Keratinocyte (primary cell): ENCODE data around the gene STX16. TPM values are rescaled to one million over a fixed set of nuclear protein-coding genes. Genes with fewer than 3 reads are reported as not detected.
A peak's percentile ranks its signal among the peaks of the same experiment; 100 is the strongest.

ENCODE experiments used
- DNase-seq: peaks from one replicate; pipeline ENCODE4 v3.0.0-alpha.2; 2011; ENCODE audit warnings: low read depth, missing footprints, low spot score
- FAIRE-seq: peaks from 2 replicates; lab custom pipeline; 2011; peaks lifted over from hg19 to GRCh38; lab: Jason Lieb, UNC
- H2AFZ ChIP-seq: 2 replicates; pipeline ENCODE4 v1.6.0; 2012; ENCODE audit warnings: low read length, control low read depth, inconsistent platforms; ENCODE audit not compliant: control insufficient read depth
- H3K27ac ChIP-seq: 2 replicates; pipeline ENCODE4 v1.5.1; 2011; ENCODE audit warnings: low read length; ENCODE audit not compliant: control insufficient read depth, insufficient read depth
- H3K27me3 ChIP-seq: 3 replicates; pipeline ENCODE4 v1.6.0; 2011; ENCODE audit warnings: low read length; ENCODE audit not compliant: control insufficient read depth, insufficient read depth; ENCODE audit errors: extremely low read depth
- H3K36me3 ChIP-seq, 2 experiments: 2 replicates in 1 of 2; 3 replicates in 1 of 2; pipeline ENCODE4 v1.5.1; 2011; ENCODE audit warnings: low read length in 2 of 2, mild to moderate bottlenecking in 1 of 2; ENCODE audit not compliant: control insufficient read depth in 2 of 2, insufficient read depth in 2 of 2; ENCODE audit errors: extremely low read depth in 1 of 2
- H3K4me1 ChIP-seq: 3 replicates; pipeline ENCODE4 v1.5.1; 2011; ENCODE audit warnings: low read length; ENCODE audit not compliant: control insufficient read depth, insufficient read depth; ENCODE audit errors: extremely low read depth
- H3K4me2 ChIP-seq: 3 replicates; pipeline ENCODE4 v1.6.0; 2011; ENCODE audit warnings: low read depth, low read length; ENCODE audit not compliant: control insufficient read depth, insufficient read depth; ENCODE audit errors: extremely low read depth
- H3K4me3 ChIP-seq, 3 experiments: fragments of 200-600 bp in 1 of 3; sonication (generic) in 1 of 3; 2 replicates in 2 of 3; 3 replicates in 1 of 3; pipeline ENCODE4 v1.5.1; 2011 to 2016; ENCODE audit warnings: low read length in 3 of 3, mild to moderate bottlenecking in 3 of 3, control low read depth in 2 of 3, inconsistent platforms in 1 of 3, low read depth in 1 of 3, mixed read lengths in 1 of 3, mixed run types in 1 of 3, moderate library complexity in 1 of 3; ENCODE audit not compliant: control insufficient read depth in 2 of 3, insufficient read depth in 2 of 3; ENCODE audit errors: extremely low read depth in 1 of 3
- H3K79me2 ChIP-seq: 2 replicates; pipeline ENCODE4 v1.6.0; 2012; ENCODE audit warnings: low read length; ENCODE audit not compliant: control insufficient read depth, insufficient read depth
- H3K9ac ChIP-seq: 3 replicates; pipeline ENCODE4 v1.6.0; 2011; ENCODE audit warnings: low read length; ENCODE audit not compliant: control insufficient read depth, insufficient read depth; ENCODE audit errors: extremely low read depth
- H3K9me1 ChIP-seq: 3 replicates; pipeline ENCODE4 v1.6.0; 2011; ENCODE audit warnings: low read length; ENCODE audit not compliant: control insufficient read depth, insufficient read depth; ENCODE audit errors: extremely low read depth
- H3K9me3 ChIP-seq: 2 replicates; pipeline ENCODE4 v1.5.1; 2012; ENCODE audit warnings: low read depth, low read length; ENCODE audit not compliant: control insufficient read depth
- H4K20me1 ChIP-seq: 3 replicates; pipeline ENCODE4 v1.6.0; 2011; ENCODE audit warnings: low read length; ENCODE audit not compliant: control insufficient read depth, insufficient read depth; ENCODE audit errors: extremely low read depth
- EZH2 ChIP-seq: IDR thresholded peaks from one replicate; pipeline ENCODE4 v1.6.1; 2012; ENCODE audit warnings: inconsistent platforms, mild to moderate bottlenecking, low read length, moderate library complexity
- dilution Hi-C: fragments of 300-500 bp; cut with MboI; formaldehyde crosslinking; loops from one replicate; pipeline ENCODE4 v1.7.0; 2020; ENCODE audit warnings: low sequenced_read_pairs; ENCODE audit not compliant: extremely low pct_ligation_motif_present
- polyA plus RNA-seq, 5 experiments: library from polyadenylated mRNA; depleted of rRNA in 3 of 5; stranded (reverse) in 3 of 5; stranded (forward) in 1 of 5; unstranded in 1 of 5; fragments of >200 nt; gene quantifications; 1 replicate in 1 of 5; 2 replicates in 3 of 5; 3 replicates in 1 of 5; pipeline versions ENCODE4 v1.2.1 to v1.2.3, GENCODE V29; 2011 to 2012; ENCODE audit warnings: missing spikeins in 2 of 5, low read depth in 1 of 5, low replicate concordance in 1 of 5
- TF ChIP-seq, protein P1 (sequence below), 3 experiments: IDR thresholded peaks in 1 of 3; conservative IDR thresholded peaks in 1 of 3; optimal IDR thresholded peaks in 1 of 3; 2 replicates in 2 of 3; 3 replicates in 1 of 3; pipeline versions ENCODE3 to v1.5.1; 2011; ENCODE audit warnings: low read length in 3 of 3, mild to moderate bottlenecking in 3 of 3, moderate library complexity in 2 of 3, control low read depth in 1 of 3, inconsistent platforms in 1 of 3; ENCODE audit not compliant: insufficient read depth in 2 of 3; ENCODE audit errors: extremely low read depth in 1 of 3

STX16 gene
- polyA plus RNA-seq, 1 donor (not counting 4 experiments of a cell fraction or from before 2014, with no cell fraction given) = 69.7 TPM

DNA sequence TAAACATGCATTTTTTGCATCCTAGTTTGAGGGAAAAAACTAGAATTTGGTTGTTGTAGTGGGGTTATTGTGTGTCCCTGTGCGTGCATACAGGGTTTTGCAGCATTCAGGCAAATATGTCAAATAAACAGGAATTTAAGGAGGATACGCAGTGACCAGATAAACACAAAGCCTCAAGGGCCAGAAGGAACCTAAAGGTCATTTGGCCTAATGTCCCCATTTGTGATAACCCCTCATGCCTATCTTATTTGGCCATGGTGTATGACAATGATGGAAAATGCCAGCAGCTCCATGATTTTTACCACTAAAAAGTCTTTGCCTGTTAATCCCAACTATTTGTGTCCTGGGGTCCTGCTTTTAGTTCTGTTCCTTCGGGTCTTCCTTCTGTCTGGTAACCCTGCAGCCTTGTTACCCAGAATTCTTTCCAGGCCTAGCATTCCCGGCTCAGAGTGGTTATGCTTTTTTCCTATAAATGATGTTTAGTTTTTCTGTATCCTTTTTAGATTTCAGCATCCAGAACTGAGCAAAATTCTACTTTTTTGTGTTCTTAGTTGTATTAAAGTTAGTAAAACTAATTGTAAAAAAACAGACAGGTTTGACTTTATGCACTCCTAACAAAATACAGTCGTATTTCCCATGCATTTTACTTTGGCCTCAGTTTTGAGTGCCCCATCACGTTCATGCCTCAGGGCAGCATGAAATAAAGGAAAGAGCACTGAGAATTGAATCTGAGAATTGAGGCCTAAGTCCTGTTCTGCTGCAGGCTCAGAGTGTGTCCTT, 4.4 kb downstream of the STX16 start:
- no peak overlapping the region for H2AFZ ChIP-seq
- H3K79me2 ChIP-seq = peaks cover 92% of the 10 kb centered on the region
- TF ChIP-seq, protein P1, sequence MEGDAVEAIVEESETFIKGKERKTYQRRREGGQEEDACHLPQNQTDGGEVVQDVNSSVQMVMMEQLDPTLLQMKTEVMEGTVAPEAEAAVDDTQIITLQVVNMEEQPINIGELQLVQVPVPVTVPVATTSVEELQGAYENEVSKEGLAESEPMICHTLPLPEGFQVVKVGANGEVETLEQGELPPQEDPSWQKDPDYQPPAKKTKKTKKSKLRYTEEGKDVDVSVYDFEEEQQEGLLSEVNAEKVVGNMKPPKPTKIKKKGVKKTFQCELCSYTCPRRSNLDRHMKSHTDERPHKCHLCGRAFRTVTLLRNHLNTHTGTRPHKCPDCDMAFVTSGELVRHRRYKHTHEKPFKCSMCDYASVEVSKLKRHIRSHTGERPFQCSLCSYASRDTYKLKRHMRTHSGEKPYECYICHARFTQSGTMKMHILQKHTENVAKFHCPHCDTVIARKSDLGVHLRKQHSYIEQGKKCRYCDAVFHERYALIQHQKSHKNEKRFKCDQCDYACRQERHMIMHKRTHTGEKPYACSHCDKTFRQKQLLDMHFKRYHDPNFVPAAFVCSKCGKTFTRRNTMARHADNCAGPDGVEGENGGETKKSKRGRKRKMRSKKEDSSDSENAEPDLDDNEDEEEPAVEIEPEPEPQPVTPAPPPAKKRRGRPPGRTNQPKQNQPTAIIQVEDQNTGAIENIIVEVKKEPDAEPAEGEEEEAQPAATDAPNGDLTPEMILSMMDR (optimal IDR thresholded peaks at IDR 0.05 in 1 of 3, IDR thresholded peaks at IDR 0.05 in 1 of 3, conservative IDR thresholded peaks at IDR 0.05 in 1 of 3; ENCODE audit: extremely low read depth in 1 of 3, insufficient read depth in 2 of 3, low read length in 3 of 3) = no peak
- no peak for TF ChIP-seq EZH2
- H3K4me1 ChIP-seq = peaks cover 39% of the 10 kb centered on the region
- no peaks in the 10 kb centered on the region for H3K9me3 ChIP-seq
- no peak overlapping the region for H3K4me3 ChIP-seq
- dilution Hi-C loops = no loop called here
- H3K36me3 ChIP-seq = peaks cover 0 to 6% of the 10 kb centered on the region in 2 experiments
- FAIRE-seq (no peak), DNase-seq (no peak)
- no peak overlapping the region for H3K27ac ChIP-seq
- no peaks in the 10 kb centered on the region for H3K27me3 ChIP-seq
- H4K20me1 ChIP-seq = no peaks in the 10 kb centered on the region
- peak overlapping the region; percentile 46 for H3K4me2 ChIP-seq
- H3K9ac ChIP-seq = no peak overlapping the region
- H3K9me1 ChIP-seq = no peaks in the 10 kb centered on the region

DNA sequence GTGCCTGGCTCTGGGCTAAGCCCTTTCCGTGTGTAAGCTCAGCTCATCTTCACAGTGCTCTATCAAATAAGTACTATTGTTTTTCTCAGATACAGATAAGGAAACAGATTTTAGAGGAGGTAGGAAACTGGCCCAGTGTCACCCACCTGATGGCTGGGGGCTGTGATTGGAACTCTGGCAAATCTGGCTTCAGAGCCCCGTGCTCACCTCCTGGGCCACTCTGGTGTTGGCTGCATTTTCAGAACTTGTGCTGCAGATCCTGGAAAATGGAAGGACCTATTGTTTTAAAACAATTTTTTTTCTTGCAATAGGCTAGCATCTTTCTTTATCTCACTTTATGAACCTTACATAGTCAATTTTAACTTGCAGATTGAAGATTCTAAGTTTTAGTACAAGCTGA, 5.7 kb downstream of the STX16 start:
- dilution Hi-C loops = no loop called here
- Histone ChIP-seq H3K9me3 (no peaks in the 10 kb centered on the region), H4K20me1 (peaks cover 2% of the 10 kb centered on the region), H3K9ac (no peak overlapping the region), H3K79me2 (peaks cover 96% of the 10 kb centered on the region), H3K36me3 (peaks cover 10 to 12% of the 10 kb centered on the region in 2 experiments), H3K27me3 (no peaks in the 10 kb centered on the region), H3K9me1 (no peaks in the 10 kb centered on the region), H2AFZ (no peak overlapping the region), H3K27ac (no peak overlapping the region), H3K4me3 (no peak overlapping the region), H3K4me2 (peak overlapping the region; percentile 46), H3K4me1 (peaks cover 39% of the 10 kb centered on the region)
- no peak for FAIRE-seq
- no peak for DNase-seq
- TF ChIP-seq, protein P1 (optimal IDR thresholded peaks at IDR 0.05 in 1 of 3, IDR thresholded peaks at IDR 0.05 in 1 of 3, conservative IDR thresholded peaks at IDR 0.05 in 1 of 3; ENCODE audit: extremely low read depth in 1 of 3, insufficient read depth in 2 of 3, low read length in 3 of 3) = no peak
- no peak for TF ChIP-seq EZH2
